ENCODE results near the gene CLCNKB.
"Not testable (repeated sequence)": the region's sequence is repeated elsewhere in the genome, so short reads cannot be mapped to it uniquely, and the experiment has no call there.

Gene CLCNKB

GRCh38 chr1:16015960-16016901 lies 27.4 kb upstream of the CLCNKB start:
- DNase-seq, result no peak

GRCh38 chr1:16017076-16017460 lies 26.5 kb upstream of the CLCNKB start:
- DNase-seq, result no peak

- no peak for DNase-seq
Observed at GRCh38 chr1:16017461-16018303, 25.9 kb upstream of the CLCNKB start, which contains the start of gene HSPB7. TSS of gene HSPB7 (minus strand) at chr1:16018043. CDS start at chr1:16017963, 80 bp downstream.

- DNase-seq, result no peak
Observed at GRCh38 chr1:16018308-16018707, 25.3 kb upstream of the CLCNKB start.

GRCh38 chr1:16018749-16019643 lies 24.6 kb upstream of the CLCNKB start:
- no peak for DNase-seq

- DNase-seq, result no peak
Observed at GRCh38 chr1:16019644-16020277, 23.8 kb upstream of the CLCNKB start.

- DNase-seq, result no peak
Observed at GRCh38 chr1:16020325-16020724, 23.3 kb upstream of the CLCNKB start.

GRCh38 chr1:16020878-16021277 lies 22.7 kb upstream of the CLCNKB start:
- not testable (repeated sequence) for DNase-seq

GRCh38 chr1:16021681-16022080 lies 21.9 kb upstream of the CLCNKB start, which contains the start of gene CLCNKA:
TSS of gene CLCNKA (plus strand) at chr1:16022036. CDS start at chr1:16022620, 584 bp downstream.
- no peak for DNase-seq

GRCh38 chr1:16022393-16022792 lies 21.2 kb upstream of the CLCNKB start:
- no peak for DNase-seq

GRCh38 chr1:16023050-16023653 lies 20.4 kb upstream of the CLCNKB start:
- no peak for DNase-seq

GRCh38 chr1:16026302-16026701 lies 17.3 kb upstream of the CLCNKB start:
- DNase-seq, result not testable (repeated sequence)

GRCh38 chr1:16026723-16027484 lies 16.7 kb upstream of the CLCNKB start:
- no peak for DNase-seq

GRCh38 chr1:16028237-16029002 lies 15.2 kb upstream of the CLCNKB start:
- no peak for DNase-seq

GRCh38 chr1:16029003-16029268 lies 14.6 kb upstream of the CLCNKB start:
- DNase-seq, result not testable (repeated sequence)

GRCh38 chr1:16029288-16029687 lies 14.3 kb upstream of the CLCNKB start:
- no peak for DNase-seq

- DNase-seq, result no peak
Observed at GRCh38 chr1:16031551-16031950, 12.0 kb upstream of the CLCNKB start.

GRCh38 chr1:16032388-16033102 lies 11.0 kb upstream of the CLCNKB start:
- peak; percentile 14 for DNase-seq

- DNase-seq, result not testable (repeated sequence)
Observed at GRCh38 chr1:16033103-16033632, 10.4 kb upstream of the CLCNKB start.
